ENCODE data around the gene ACSS1.

GRCh38 chr20:25018425-25018824, 39.5 kb downstream of the ACSS1 start:
- no peak for TF ChIP-seq CTCF (IDR thresholded peaks at IDR 0.05; ENCODE audit: insufficient read depth, low read depth, low read length)
- TF ChIP-seq EZH2 (IDR thresholded peaks at IDR 0.05; ENCODE audit: insufficient read depth, low read length): no peak

Measured in astrocyte (in vitro differentiated cells and primary cell).